Stimulated activated CD4-positive, alpha-beta T cell treated with anti-CD3 and anti-CD28 coated beads, Interleukin-1b, Interleukin-23, amount 100 ng/mL, for 24 hours (primary cell): Measurements from ENCODE around the gene RABEPK.
"Not testable (repeated sequence)": the region's sequence is repeated elsewhere in the genome, so short reads cannot be mapped to it uniquely, and the experiment has no call there.

ENCODE experiments used
- DNase-seq, 4 experiments: peaks; one replicate each; pipeline ENCODE4 v3.0.0-alpha.2; 2020; ENCODE audit warnings: low read depth in 4 of 4, low spot score in 1 of 4

Gene RABEPK

DNA sequence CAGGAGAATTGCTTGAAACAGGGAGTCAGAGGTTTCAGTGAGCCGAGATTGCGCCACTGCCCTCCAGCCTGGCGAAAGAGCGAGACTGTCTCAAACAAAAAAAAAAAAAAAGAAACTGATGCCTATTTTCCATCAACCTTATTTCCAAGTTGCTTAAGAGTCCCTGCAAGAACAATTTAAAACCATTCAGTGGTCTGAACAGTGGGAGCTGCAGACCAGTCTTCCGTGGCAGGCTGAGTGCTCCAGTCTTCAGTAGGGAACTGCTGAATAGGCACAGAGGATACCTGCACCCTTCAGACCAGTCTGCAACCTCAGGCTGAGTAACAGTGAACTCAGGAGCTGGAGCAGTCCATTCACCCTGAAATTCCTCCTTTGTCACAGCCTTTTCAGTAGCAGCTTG lies 5.9 kb upstream of the RABEPK start:
- not testable (repeated sequence) for DNase-seq

DNA sequence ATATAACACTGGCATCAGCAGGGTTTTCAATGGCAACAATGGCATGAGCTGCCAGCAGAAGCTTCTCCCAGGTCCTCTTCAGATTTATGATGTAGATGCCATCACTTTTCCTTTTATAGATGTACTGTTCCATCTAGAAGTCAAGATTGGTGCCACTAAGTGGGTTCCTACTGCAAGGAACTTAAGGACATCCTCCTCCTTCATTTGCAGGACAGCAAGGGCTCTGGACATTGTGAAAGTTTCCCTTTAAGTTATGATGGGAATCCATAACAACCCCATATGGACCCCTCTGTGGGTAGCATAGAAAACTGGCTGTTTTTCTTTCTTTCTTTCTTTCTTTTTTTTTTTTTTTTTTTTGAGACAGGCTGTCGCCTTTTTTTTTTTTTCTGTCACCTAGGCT lies 4.8 kb upstream of the RABEPK start:
- not testable (repeated sequence) for DNase-seq

DNA sequence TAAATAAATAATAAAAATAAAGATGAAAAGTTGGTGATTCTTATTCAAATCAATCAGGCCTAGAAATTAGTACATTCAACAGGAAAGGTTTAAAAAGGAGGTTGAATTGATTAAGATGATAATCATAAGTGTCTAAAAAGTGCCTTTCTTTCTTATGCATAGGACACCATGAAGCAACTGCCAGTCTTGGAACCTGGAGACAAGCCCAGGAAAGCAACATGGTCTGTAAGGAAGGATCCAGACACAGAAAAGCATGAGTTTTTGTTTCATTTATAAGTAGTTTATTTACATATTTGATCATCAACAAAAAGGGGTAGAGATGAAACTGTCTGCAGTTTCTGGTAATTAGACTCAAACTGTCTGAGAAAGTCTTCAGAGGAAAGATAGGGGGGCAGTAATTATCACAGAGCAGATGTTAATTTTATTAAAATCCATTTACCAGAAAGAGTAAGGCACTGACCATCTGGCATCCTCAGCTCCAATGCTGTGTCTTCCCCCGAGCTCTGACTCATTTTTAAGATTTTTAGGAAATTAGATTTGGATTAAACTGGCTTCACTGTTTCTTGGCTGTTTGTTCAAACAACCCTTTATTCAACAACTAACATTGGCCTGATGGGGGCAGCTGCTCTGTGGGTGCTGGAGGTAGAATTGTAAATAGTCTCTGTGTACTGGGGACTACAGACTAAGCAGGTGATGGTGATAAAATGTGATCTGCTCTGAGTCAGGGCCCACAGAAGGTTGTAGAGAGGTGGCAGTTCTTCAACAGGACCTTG lies 2.7 kb downstream of the RABEPK start:
- DNase-seq: no peak

DNA sequence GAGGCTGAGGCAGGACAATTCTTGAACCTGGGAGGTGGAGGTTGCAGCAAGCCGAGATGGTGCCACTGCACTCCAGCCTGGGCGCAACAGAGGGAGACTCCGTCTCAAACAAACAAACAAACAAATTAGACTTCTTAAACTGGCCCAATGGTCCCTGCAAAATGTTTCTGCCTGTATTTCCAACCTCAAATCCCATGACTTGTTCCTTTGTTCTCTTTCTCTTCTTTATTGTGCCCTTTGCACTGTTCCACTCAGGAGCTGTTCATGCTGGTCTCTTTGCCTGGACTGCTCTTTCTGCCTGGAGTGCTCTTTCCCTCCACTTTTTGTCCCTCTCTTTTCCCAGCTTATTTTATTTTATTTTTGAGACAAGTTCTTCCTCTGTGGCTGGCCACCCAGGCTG lies 4.1 kb downstream of the RABEPK start:
- no peak for DNase-seq

DNA sequence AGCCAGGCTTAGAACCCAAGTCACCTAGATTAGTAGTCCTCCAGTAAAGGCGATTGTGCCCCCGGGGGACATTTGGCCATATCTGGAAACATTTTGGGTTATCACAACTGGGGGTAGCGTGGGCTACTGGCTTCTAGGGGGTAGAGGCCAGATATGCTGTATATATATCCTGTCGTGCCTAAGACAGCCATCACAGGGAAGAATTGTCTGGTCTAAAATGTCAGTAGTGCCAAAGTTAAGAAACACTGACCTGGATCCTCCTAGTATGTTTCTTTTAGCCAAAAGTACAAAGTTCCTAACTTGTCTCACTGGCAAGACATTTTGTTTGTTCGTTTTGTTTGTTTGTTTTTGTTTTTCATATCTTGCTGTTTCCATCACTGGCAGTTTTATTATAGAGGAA lies 13.8 kb downstream of the RABEPK start:
- no peak for DNase-seq

DNA sequence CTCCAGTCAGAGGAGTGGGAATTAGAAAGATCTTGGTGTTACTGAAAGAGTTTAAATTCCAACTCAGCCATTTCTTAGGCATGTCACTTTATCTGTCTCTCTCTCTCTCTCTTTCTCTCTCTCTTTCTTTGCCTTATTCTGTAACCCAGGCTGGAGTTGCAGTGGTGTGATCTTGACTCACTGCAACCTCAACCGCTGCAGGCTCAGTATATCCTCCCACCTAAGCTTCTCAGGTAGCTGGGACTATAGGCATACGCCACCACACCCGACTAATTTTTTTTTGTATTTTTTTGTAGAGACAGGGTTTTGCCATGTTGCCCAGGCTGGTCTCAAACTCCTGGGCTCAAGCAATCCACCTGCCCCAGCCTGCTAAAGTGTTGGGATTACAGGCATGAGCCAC lies 18.3 kb downstream of the RABEPK start:
- DNase-seq: no peak

DNA sequence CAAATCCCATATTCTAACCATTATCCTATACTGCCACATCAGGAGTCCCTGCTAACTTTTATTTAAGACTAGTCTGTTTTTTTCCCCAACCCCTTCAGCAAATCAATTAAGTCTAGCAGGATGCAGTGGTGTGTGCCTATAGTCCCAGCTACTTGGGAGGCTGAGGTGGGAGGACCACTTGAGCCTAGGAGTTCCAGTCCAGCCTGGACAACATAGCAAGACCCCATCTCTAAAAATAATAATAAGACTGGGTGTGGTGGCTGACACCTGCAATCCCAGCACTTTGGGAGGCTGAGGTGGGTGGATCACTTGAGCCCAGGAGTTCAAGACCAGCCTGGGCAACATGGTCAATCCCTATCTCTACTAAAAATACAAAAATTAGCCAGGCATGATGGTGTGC lies 24.5 kb downstream of the RABEPK start:
- DNase-seq: not testable (repeated sequence)

DNA sequence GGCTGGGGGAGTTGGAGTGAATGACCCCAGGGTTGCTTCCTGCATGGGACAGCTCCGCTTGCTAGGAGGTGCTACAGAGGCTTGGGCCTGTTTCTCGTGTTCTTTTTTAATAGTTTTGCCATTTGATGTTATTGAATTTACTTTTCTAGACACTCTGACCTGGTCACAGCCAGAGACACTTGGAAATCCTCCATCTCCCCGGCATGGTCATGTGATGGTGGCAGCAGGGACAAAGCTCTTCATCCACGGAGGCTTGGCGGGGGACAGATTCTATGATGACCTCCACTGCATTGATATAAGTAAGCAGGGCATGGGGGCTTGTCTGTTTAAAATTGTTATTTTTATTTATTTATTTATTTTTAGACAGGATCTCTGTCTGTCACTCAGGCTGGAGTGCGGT lies 27.4 kb downstream of the RABEPK start:
- DNase-seq: no peak

DNA sequence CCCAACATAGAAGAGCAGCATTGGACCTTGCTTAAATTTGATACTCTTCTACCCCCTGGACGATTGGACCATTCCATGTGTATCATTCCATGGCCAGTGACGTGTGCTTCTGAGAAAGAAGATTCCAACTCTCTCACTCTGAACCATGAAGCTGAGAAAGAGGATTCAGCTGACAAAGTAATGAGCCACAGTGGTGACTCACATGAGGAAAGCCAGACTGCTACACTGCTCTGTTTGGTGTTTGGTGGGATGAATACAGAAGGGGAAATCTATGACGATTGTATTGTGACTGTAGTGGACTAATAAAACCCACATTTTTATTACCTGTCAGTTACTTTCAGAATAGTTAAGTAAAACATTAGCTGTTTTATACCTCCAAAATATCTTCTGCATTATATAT lies 33.3 kb downstream of the RABEPK start:
- DNase-seq: no peak

DNA sequence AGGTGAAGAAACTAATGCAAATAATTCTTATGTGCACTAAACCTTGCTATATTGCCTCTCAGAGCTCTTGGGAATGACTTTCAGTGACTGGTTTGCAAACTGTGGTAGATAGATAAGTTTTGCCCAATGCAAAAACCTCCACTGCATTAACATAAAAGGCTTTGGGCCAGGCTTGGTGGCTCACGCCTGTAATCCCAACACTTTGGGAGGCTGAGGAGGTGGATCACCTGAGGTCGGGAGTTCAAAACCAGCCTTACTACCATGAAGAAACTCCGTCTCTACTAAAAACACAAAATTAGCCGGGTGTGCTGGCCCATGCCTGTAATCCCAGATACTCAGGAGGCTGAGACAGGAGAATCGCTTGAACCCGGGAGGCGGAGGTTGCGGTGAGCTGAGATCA lies 33.8 kb downstream of the RABEPK start:
- not testable (repeated sequence) for DNase-seq

DNA sequence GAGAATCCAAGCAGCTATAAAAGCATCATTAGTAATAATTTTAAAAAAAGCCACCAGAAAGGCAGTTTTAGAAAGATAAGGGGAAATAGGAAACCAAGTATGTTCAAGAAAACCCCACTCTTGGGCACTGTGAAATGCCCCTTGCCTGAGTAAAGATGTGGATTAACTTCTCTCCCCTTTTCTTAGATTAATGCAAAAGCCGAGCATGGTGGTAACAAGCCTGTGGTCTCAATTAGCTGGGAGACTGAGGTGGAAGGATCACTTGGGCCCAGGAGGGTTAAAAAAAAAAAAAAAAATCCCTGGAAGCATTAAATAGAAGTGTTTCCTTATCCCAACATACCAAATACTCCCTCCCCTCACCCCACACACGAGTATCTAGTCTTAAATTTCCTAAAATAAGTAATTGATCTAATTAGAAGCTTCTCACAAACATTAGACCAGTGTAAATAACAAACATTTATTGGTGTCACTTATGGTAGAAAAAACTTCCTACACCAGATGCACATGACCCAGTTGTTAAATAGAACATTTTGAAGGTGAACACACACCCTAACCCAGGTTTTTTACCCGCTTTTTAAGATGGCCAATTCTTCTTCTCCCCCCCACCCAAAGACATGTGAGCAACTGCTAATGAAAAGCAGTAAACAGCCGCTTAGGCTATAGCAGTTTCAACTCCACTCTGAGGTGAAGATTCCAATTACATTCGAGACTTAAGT lies 35.6 kb downstream of the RABEPK start:
- no peak for DNase-seq

DNA sequence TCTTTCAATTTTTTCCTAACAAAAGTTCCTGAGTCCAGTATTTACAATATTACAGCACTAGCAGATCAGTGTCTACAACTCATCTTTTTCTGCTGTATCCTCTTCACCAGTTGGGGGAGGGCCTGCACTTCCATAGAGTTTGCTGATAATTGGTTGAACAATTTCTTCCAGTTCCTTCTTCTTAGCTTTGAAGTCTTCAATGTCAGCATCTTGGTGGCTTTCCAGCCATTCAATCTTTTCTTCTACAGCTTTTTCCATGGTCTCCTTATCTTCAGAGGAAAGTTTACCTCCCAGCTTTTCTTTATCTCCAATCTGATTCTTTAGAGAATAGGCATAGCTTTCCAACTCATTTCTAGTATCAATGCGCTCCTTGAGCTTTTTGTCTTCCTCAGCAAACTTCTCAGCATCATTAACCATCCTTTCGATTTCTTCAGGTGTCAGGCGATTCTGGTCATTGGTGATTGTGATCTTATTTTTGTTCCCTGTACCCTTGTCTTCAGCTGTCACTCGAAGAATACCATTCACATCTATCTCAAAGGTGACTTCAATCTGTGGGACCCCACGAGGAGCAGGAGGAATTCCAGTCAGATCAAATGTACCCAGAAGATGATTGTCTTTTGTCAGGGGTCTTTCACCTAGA lies 36.3 kb downstream of the RABEPK start:
- not testable (repeated sequence) for DNase-seq

DNA sequence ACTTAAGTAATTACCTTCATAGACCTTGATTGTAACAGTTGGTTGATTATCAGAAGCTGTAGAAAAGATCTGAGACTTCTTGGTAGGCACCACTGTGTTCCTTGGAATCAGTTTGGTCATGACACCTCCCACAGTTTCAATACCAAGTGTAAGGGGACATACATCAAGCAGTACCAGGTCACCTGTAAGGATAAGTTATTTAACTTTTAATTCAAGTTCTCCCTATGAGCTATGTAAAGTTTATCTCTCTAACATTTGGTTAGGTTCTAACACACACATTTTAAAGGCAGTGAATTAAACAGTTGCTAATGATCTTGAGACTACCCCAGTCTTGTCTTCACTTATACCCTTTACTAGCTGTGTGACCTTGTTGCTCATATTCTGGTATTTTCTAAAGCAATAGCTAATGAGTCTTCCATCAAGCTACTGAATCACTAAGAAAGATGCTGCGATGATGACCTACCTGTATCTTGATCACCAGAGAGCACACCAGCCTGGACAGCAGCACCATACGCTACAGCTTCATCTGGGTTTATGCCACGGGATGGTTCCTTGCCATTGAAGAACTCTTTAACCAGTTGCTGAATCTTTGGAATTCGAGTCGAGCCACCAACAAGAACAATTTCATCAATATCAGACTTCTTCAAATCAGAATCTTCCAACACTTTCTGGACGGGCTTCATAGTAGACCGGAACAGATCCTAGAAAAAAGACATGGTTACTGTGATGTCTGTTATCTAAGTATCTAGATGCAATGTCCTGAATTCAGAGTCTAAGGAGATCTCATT lies 38.0 kb downstream of the RABEPK start:
- DNase-seq: no peak

DNA sequence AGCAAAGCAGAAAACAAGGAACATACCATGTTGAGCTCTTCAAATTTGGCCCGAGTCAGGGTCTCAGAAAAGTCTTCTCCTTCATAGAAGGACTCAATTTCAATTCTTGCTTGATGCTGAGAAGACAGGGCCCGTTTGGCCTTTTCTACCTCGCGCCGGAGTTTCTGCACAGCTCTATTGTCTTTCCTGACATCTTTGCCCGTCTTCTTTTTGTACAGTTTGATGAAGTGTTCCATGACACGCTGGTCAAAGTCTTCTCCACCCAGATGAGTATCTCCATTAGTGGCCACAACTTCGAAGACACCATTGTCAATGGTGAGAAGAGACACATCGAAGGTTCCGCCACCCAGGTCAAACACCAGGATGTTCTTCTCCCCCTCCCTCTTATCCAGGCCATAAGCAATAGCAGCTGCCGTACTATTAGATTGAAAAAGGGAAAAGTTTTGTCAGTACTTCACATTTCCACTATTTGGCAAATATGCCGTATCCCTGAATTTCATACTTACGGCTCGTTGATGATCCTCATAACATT lies 38.6 kb downstream of the RABEPK start:
- no peak for DNase-seq

DNA sequence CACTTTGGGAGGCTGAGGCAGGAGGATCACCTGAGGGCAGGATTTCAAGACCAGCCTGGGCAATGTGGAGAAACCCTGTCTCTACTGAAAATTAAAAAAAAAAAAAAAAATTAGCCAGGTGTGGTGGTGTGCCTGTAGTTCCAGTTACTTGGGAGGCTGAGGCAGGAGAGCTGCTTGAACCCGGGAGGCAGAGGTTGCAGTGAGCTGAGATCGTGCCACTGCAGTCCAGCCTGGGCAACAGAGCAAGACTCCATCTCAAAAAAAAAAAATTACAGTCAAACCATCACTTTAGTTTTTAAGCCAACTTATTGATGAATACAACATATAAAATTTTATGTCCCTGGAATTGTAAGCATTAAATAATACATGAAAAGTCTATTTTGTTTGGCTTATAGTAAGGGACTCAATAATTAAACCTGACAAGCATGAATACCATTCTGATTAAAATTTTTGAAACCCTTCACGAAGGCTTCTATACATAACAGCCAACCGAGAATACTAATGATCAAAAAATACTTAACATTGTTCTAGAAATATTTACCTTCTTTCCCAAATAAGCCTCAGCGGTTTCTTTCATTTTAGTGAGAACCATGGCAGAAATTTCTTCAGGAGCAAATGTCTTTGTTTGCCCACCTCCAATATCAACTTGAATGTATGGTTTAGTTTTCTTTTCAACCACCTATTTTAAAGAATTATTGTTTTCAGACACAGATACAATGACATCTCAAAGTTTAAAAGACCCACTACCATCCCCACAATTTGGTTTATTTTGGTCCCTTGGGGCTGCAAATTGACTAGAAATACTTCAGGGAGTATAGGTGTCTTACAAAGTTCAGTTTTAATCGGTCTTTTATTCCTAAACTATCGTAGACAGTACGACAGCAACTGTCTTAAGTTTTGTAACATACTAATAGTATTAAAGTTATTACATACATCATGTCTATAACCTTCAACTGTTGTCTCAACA lies 39.6 kb downstream of the RABEPK start:
- DNase-seq: no peak

DNA sequence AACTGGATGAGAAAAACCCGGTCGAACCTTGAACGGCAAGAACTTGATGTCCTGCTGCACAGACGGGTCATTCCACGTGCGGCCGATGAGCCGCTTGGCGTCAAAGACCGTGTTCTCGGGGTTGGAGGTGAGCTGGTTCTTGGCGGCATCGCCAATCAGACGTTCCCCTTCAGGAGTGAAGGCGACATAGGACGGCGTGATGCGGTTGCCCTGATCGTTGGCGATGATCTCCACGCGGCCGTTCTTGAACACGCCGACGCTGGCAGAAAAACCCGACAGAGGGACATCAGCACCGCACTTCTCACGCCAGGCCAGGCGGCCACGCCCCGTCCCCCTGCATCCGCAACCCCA lies 40.3 kb downstream of the RABEPK start:
- peak in 3 of 4 experiments; percentile 16 to 28 (median 24) for DNase-seq

DNA sequence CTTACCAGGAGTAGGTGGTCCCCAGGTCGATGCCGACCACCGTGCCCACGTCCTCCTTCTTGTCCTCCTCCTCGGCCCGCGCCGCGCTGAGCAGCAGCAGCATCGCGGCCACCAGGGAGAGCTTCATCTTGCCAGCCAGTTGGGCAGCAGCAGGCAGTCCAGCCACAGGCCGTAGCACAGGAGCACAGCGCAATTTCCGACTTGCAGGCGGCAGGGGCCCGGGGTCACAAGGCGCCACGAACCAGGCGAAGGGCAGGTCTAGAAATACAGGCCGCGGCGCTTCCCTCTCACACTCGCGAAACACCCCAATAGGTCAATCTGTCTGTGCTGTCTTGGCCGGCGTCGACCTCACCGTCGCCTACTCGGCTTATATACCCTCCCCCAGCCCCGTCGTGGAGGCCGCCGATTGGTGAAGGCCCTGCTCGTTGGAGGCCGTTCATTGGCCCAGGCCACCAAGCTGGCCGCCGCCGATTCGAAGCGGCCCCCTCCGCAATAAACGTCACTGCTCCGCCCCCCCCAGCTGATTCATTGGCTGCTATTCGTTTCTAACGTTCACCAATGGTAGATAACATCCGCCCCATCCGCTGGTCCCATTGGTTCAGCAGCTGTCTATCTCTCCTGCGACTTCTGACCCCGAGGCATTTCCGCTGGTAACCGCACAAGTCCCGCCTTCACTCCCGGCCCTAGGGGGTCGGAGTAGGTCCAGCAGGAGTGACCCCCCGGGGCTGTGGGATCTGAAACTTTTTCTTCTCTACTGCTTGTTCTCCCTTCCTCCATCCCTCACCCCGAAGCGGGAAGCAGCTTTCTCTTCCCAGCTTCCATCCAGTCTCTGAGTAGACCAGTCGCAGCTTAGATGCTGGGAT lies 40.9 kb downstream of the RABEPK start, which contains the start of gene HSPA5:
HSPA5 (minus strand) TSS at position 344 of the 863 bp plus-strand sequence; CDS start at position 127, 217 bp downstream.
- peak; percentile 97 to 100 (median 100) for DNase-seq

DNA sequence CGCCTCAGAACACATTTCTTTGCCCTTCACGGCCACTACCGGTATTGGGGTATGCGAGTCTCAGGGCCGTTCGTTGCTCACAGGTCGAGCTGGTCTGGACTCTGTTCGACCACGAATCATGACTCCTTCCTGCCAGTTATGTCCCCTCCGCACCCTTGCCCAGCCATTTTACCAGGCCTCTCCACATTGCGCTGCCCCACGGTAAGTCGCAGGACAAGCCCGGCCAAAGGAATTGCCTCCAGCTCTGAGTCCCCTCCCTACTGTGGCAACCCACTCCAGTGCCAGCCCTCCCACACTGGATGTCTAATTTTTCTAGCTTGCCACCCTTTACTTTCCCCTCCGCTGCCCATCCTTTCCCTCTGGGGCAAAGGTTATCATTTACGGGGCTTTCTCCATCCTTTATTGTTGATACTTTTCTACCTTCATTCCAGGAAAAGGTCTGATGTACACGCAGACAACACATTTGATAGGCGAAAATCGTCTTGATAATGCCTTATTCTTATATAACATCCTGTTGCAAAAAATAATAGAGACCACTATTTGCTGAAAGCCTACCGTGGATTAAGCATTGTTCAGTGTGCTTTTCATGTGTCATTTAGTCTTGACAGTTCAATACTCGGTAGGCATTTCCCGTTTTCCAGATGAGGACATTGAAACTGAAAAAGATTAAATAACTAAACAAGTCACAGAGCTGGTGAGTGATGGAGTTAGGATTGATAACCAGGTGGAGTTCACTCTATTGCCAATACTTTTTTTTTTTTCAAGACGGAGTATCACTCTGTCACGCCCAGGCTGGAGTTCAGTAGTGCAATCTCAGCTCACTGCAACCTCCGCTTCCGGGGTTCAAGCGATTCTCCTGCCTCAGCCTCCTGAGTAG lies 41.8 kb downstream of the RABEPK start:
- no peak for DNase-seq
